NCI-H1930 (cell line): ENCODE results near the gene NOXRED1.

Experiments
- DNase-seq, 2 experiments: peaks; one replicate each; lab custom pipeline; 2025; lab: John Stamatoyannopoulos, UW

Gene NOXRED1

GRCh38 chr14:77407158-77407557, 16.2 kb downstream of the NOXRED1 start:
- no peak for DNase-seq

- DNase-seq, result no peak
Measured at GRCh38 chr14:77406718-77407117, 16.6 kb downstream of the NOXRED1 start.

- no peak for DNase-seq
Measured at GRCh38 chr14:77406086-77406485, 17.2 kb downstream of the NOXRED1 start.

- DNase-seq, result no peak
Measured at GRCh38 chr14:77403768-77404167, 19.6 kb downstream of the NOXRED1 start.

- DNase-seq, result no peak
Measured at GRCh38 chr14:77400216-77400615, 23.1 kb downstream of the NOXRED1 start.

- no peak for DNase-seq
Measured at GRCh38 chr14:77390188-77390587, 33.1 kb downstream of the NOXRED1 start.

- no peak for DNase-seq
Measured at GRCh38 chr14:77378701-77379100, 44.6 kb downstream of the NOXRED1 start.

GRCh38 chr14:77377502-77377844, 45.9 kb downstream of the NOXRED1 start:
- no peak for DNase-seq

GRCh38 chr14:77376771-77377501, 46.4 kb downstream of the NOXRED1 start, which contains the start of the genes SAMD15 and TMED8:
Gene SAMD15 (plus strand): TSS chr14:77377379. CDS start chr14:77377419, 40 bp downstream.
Gene TMED8 (minus strand): TSS chr14:77377094. CDS start chr14:77377053, 41 bp downstream.
- DNase-seq, result peak; percentile 63 to 79

GRCh38 chr14:77375973-77376770, 47.2 kb downstream of the NOXRED1 start:
- no peak for DNase-seq

GRCh38 chr14:77375164-77375950, 48.0 kb downstream of the NOXRED1 start:
- DNase-seq, result no peak

- DNase-seq, result no peak
Measured at GRCh38 chr14:77372304-77372841, 51.0 kb downstream of the NOXRED1 start.

- DNase-seq, result no peak
Measured at GRCh38 chr14:77369285-77369684, 54.0 kb downstream of the NOXRED1 start.

GRCh38 chr14:77364146-77364545, 59.2 kb downstream of the NOXRED1 start:
- no peak for DNase-seq

GRCh38 chr14:77359626-77360025, 63.7 kb downstream of the NOXRED1 start:
- DNase-seq, result no peak

GRCh38 chr14:77356899-77357298, 66.4 kb downstream of the NOXRED1 start:
- no peak for DNase-seq

GRCh38 chr14:77355811-77356210, 67.5 kb downstream of the NOXRED1 start:
- no peak for DNase-seq

GRCh38 chr14:77353469-77354141, 69.7 kb downstream of the NOXRED1 start:
- DNase-seq, result no peak

- DNase-seq, result no peak
Measured at GRCh38 chr14:77347751-77348150, 75.6 kb downstream of the NOXRED1 start.

- DNase-seq, result no peak
Measured at GRCh38 chr14:77346495-77346894, 76.8 kb downstream of the NOXRED1 start.

GRCh38 chr14:77344377-77344996, 78.8 kb downstream of the NOXRED1 start:
- no peak for DNase-seq
